ENCODE measurements around the gene ABLIM1. TPM values are rescaled to one million over a fixed set of nuclear protein-coding genes. Genes with fewer than 3 reads are reported as not detected.

ABLIM1 gene
- total and polyA plus RNA-seq, 8 donors = 28.1 to 276 (median 92.9) TPM

- TF ChIP-seq EP300 (IDR thresholded peaks at IDR 0.05) (no peak), POLR2A (IDR thresholded peaks at IDR 0.05) (no peak), POLR2AphosphoS5 (IDR thresholded peaks at IDR 0.05) (no peak), CTCF (IDR thresholded peaks at IDR 0.05) (no peak)
- intact Hi-C loops (cut with DNase I; ENCODE audit: low total_unique reads) = no loop called here
Measured at GRCh38 chr10:114458216-114458920, 199.7 kb downstream of the ABLIM1 start.

GRCh38 chr10:114453576-114453975 lies 204.5 kb downstream of the ABLIM1 start:
- no peak for DNase-seq
- Histone ChIP-seq H3K9me3 (no peaks in the 10 kb centered on the region), H3K4me1 (peaks cover 0 to 8% (median 0%) of the 10 kb centered on the region in 4 donors), H3K36me3 (peaks cover 0 to 47% (median 36%) of the 10 kb centered on the region in 4 donors), H3K4me3 (no peak overlapping the region), H3K27me3 (no peaks in the 10 kb centered on the region), H3K27ac (no peak overlapping the region)
- no peak for TF ChIP-seq POLR2A (IDR thresholded peaks at IDR 0.05)
- TF ChIP-seq POLR2AphosphoS5 (IDR thresholded peaks at IDR 0.05) = no peak
- no peak for TF ChIP-seq CTCF (IDR thresholded peaks at IDR 0.05)
- TF ChIP-seq EP300 (IDR thresholded peaks at IDR 0.05) = no peak
- intact Hi-C loops (cut with DNase I; ENCODE audit: low total_unique reads) = no loop called here
- WGBS, 5 donors = 83 to 92% (median 88%) methylated on average over 9 of the region's 9 CpGs

More at GRCh38 chr10:114458216-114458920, 199.7 kb downstream of the ABLIM1 start:
- Histone ChIP-seq H3K27ac (no peak overlapping the region), H3K27me3 (no peaks in the 10 kb centered on the region), H3K4me1 (no peaks in the 10 kb centered on the region), H3K36me3 (peaks cover 0 to 70% (median 56%) of the 10 kb centered on the region in 4 donors), H3K9me3 (no peaks in the 10 kb centered on the region), H3K4me3 (no peak overlapping the region)
- DNase-seq = no peak
- WGBS, 5 donors = 86 to 94% (median 90%) methylated on average over 9 of the region's 9 CpGs

- H3K4me1 ChIP-seq = peaks cover 0 to 9% (median 0%) of the 10 kb centered on the region in 4 donors
- H3K36me3 ChIP-seq = peaks cover 4 to 48% (median 36%) of the 10 kb centered on the region in 4 donors
- 41 to 57% (median 54%) methylated on average over 2 of the region's 2 CpGs for WGBS, 5 donors
- DNase-seq = no peak
- TF ChIP-seq POLR2A (IDR thresholded peaks at IDR 0.05) (no peak), CTCF (IDR thresholded peaks at IDR 0.05) (no peak)
- no peak overlapping the region for H3K4me3 ChIP-seq
- H3K27me3 ChIP-seq = no peaks in the 10 kb centered on the region
- no peaks in the 10 kb centered on the region for H3K9me3 ChIP-seq
- H3K27ac ChIP-seq = no peak overlapping the region
- intact Hi-C loops (cut with DNase I; ENCODE audit: low total_unique reads) = no loop called here
Measured at GRCh38 chr10:114448897-114449296, 209.2 kb downstream of the ABLIM1 start.

- H3K27me3 ChIP-seq = no peaks in the 10 kb centered on the region
- H3K36me3 ChIP-seq = peaks cover 4 to 50% (median 40%) of the 10 kb centered on the region in 4 donors
- H3K9me3 ChIP-seq = no peaks in the 10 kb centered on the region
- no peak overlapping the region for H3K4me3 ChIP-seq
- DNase-seq = no peak
- WGBS, 5 donors = 74 to 83% (median 76%) methylated on average over 6 of the region's 6 CpGs
- intact Hi-C loops (cut with DNase I; ENCODE audit: low total_unique reads) = no loop called here
- H3K4me1 ChIP-seq = peaks cover 0 to 21% (median 6%) of the 10 kb centered on the region in 4 donors
- TF ChIP-seq POLR2A (IDR thresholded peaks at IDR 0.05) (no peak), CTCF (IDR thresholded peaks at IDR 0.05) (no peak), POLR2AphosphoS5 (IDR thresholded peaks at IDR 0.05) (no peak), EP300 (IDR thresholded peaks at IDR 0.05) (no peak)
- no peak overlapping the region for H3K27ac ChIP-seq
Measured at GRCh38 chr10:114445332-114445731, 212.7 kb downstream of the ABLIM1 start.
